HepG2 (cell line): Measurements from ENCODE around the gene KNCN.

Experiments
- AGO2 ChIP-seq: fragments of 200-400 bp; formaldehyde crosslinking; optimal IDR thresholded peaks from 2 replicates; pipeline ENCODE3; 2017; ENCODE audit warnings: mild to moderate bottlenecking, low read depth, low read length, moderate library complexity
- CTCF ChIP-seq: sonication (generic); formaldehyde crosslinking; IDR thresholded peaks from 2 replicates; pipeline ENCODE4 v1.5.0; 2020; ENCODE audit warnings: mild to moderate bottlenecking, missing genetic modification reagents, moderate library complexity
- PATZ1 ChIP-seq: sonication (generic); formaldehyde crosslinking; IDR thresholded peaks from 2 replicates; pipeline ENCODE4 v1.4.0; 2020; ENCODE audit warnings: missing genetic modification reagents
- SP1 ChIP-seq, 2 experiments: fragments of 450-650 bp in 1 of 2; sonication (generic) in 1 of 2; formaldehyde crosslinking in 1 of 2; IDR thresholded peaks; 2 replicates each; pipeline versions ENCODE4 v1.4.0 to v1.6.1; 2016 to 2020; ENCODE audit warnings: missing genetic modification reagents in 1 of 2
- STAT6 ChIP-seq: sonication (generic); formaldehyde crosslinking; IDR thresholded peaks from 2 replicates; pipeline ENCODE4 v1.4.0; 2020; ENCODE audit warnings: missing genetic modification reagents, mild to moderate bottlenecking, borderline replicate concordance
- TAF1 ChIP-seq: sonication (generic); formaldehyde crosslinking; IDR thresholded peaks from 2 replicates; pipeline ENCODE4 v1.4.0; 2020; ENCODE audit warnings: missing genetic modification reagents
- ZNF670 ChIP-seq: sonication (generic); formaldehyde crosslinking; IDR thresholded peaks from 2 replicates; pipeline ENCODE4 v1.8.0; 2022; ENCODE audit warnings: mild to moderate bottlenecking, missing genetic modification reagents, borderline replicate concordance

GRCh38 chr1:46529031-46529630 lies 22.3 kb downstream of the KNCN start:
- no peak for TF ChIP-seq CTCF (CRISPR knock-in tag)
- no peak for TF ChIP-seq AGO2
- no peak for TF ChIP-seq ZNF670 (CRISPR knock-in tag)
- TF ChIP-seq PATZ1 (CRISPR knock-in tag), result no peak
- no peak for TF ChIP-seq STAT6
- no peak for TF ChIP-seq TAF1
- TF ChIP-seq SP1 (IDR thresholded peaks at IDR 0.05), result no peak
- no peak for TF ChIP-seq SP1 (CRISPR knock-in tag; IDR thresholded peaks at IDR 0.05)
